ENCODE data around the gene MICAL3.
"Not testable (repeated sequence)": the region's sequence is repeated elsewhere in the genome, so short reads cannot be mapped to it uniquely, and the experiment has no call there.

Gene MICAL3

GRCh38 chr22:18024276-18024939 is at the start of gene MICAL3:
TSS of gene MICAL3 (minus strand) at chr22:18024561. CDS start at chr22:17906812, 117,749 bp downstream.
- Histone ChIP-seq H3K36me3 (ENCODE audit: control insufficient read depth, insufficient read depth, low read length, severe bottlenecking) (no peaks in the 10 kb centered on the region), H3K9me3 (ENCODE audit: control insufficient read depth, low read length) (no peaks in the 10 kb centered on the region), H3K4me3 (ENCODE audit: low read length) (peak within 1 kb of the TSS; percentile 85), H3K27me3 (replicated peaks; ENCODE audit: control insufficient read depth, insufficient read depth, low read length) (no peaks in the 10 kb centered on the region), H3K4me1 (ENCODE audit: control insufficient read depth, insufficient read depth, low read length) (peaks cover 17% of the 10 kb centered on the region), H3K9ac (ENCODE audit: low read length) (peak within 1 kb of the TSS; percentile 74)
- peak; percentile 91 for DNase-seq (ENCODE audit: low read depth)

GRCh38 chr22:18073927-18074326 is 49.6 kb upstream of the MICAL3 start:
- not testable (repeated sequence) for DNase-seq (ENCODE audit: low read depth); H3K9me3 ChIP-seq (ENCODE audit: control insufficient read depth, low read length); H3K27me3 ChIP-seq (replicated peaks; ENCODE audit: control insufficient read depth, insufficient read depth, low read length); H3K4me3 ChIP-seq (ENCODE audit: low read length); H3K36me3 ChIP-seq (ENCODE audit: control insufficient read depth, insufficient read depth, low read length, severe bottlenecking); H3K9ac ChIP-seq (ENCODE audit: low read length)
- H3K4me1 ChIP-seq (ENCODE audit: control insufficient read depth, insufficient read depth, low read length): peaks cover 28% of the 10 kb centered on the region

- H3K9me3 ChIP-seq (ENCODE audit: control insufficient read depth, low read length): no peaks in the 10 kb centered on the region
- no peak overlapping the region for H3K4me3 ChIP-seq (ENCODE audit: low read length)
- H3K4me1 ChIP-seq (ENCODE audit: control insufficient read depth, insufficient read depth, low read length): peaks cover 28% of the 10 kb centered on the region
- no peak for DNase-seq (ENCODE audit: low read depth)
- no peaks in the 10 kb centered on the region for H3K27me3 ChIP-seq (replicated peaks; ENCODE audit: control insufficient read depth, insufficient read depth, low read length)
- no peaks in the 10 kb centered on the region for H3K36me3 ChIP-seq (ENCODE audit: control insufficient read depth, insufficient read depth, low read length, severe bottlenecking)
- no peak overlapping the region for H3K9ac ChIP-seq (ENCODE audit: low read length)
Observed at GRCh38 chr22:18073467-18073866, 49.1 kb upstream of the MICAL3 start.

- no peaks in the 10 kb centered on the region for H3K36me3 ChIP-seq (ENCODE audit: control insufficient read depth, insufficient read depth, low read length, severe bottlenecking)
- H3K9me3 ChIP-seq (ENCODE audit: control insufficient read depth, low read length): no peaks in the 10 kb centered on the region
- no peaks in the 10 kb centered on the region for H3K27me3 ChIP-seq (replicated peaks; ENCODE audit: control insufficient read depth, insufficient read depth, low read length)
- no peak for DNase-seq (ENCODE audit: low read depth)
- no peak overlapping the region for H3K4me3 ChIP-seq (ENCODE audit: low read length)
- peaks cover 37% of the 10 kb centered on the region for H3K4me1 ChIP-seq (ENCODE audit: control insufficient read depth, insufficient read depth, low read length)
- H3K9ac ChIP-seq (ENCODE audit: low read length): no peak overlapping the region
Observed at GRCh38 chr22:18071968-18072310, 47.6 kb upstream of the MICAL3 start.

GRCh38 chr22:18071307-18071967 is 47.1 kb upstream of the MICAL3 start:
- H3K9me3 ChIP-seq (ENCODE audit: control insufficient read depth, low read length); H3K9ac ChIP-seq (ENCODE audit: low read length); DNase-seq (ENCODE audit: low read depth); H3K4me3 ChIP-seq (ENCODE audit: low read length); H3K36me3 ChIP-seq (ENCODE audit: control insufficient read depth, insufficient read depth, low read length, severe bottlenecking); H3K27me3 ChIP-seq (replicated peaks; ENCODE audit: control insufficient read depth, insufficient read depth, low read length): not testable (repeated sequence)
- peaks cover 32% of the 10 kb centered on the region for H3K4me1 ChIP-seq (ENCODE audit: control insufficient read depth, insufficient read depth, low read length)

GRCh38 chr22:18070556-18071306 is 46.4 kb upstream of the MICAL3 start:
- Histone ChIP-seq H3K9ac (ENCODE audit: low read length) (no peak overlapping the region), H3K4me1 (ENCODE audit: control insufficient read depth, insufficient read depth, low read length) (peaks cover 26% of the 10 kb centered on the region), H3K36me3 (ENCODE audit: control insufficient read depth, insufficient read depth, low read length, severe bottlenecking) (no peaks in the 10 kb centered on the region), H3K4me3 (ENCODE audit: low read length) (no peak overlapping the region), H3K9me3 (ENCODE audit: control insufficient read depth, low read length) (no peaks in the 10 kb centered on the region), H3K27me3 (replicated peaks; ENCODE audit: control insufficient read depth, insufficient read depth, low read length) (no peaks in the 10 kb centered on the region)
- no peak for DNase-seq (ENCODE audit: low read depth)

- no peak for DNase-seq (ENCODE audit: low read depth)
- Histone ChIP-seq H3K9ac (ENCODE audit: low read length) (no peak overlapping the region), H3K36me3 (ENCODE audit: control insufficient read depth, insufficient read depth, low read length, severe bottlenecking) (no peaks in the 10 kb centered on the region), H3K4me3 (ENCODE audit: low read length) (no peak overlapping the region), H3K4me1 (ENCODE audit: control insufficient read depth, insufficient read depth, low read length) (peaks cover 22% of the 10 kb centered on the region), H3K9me3 (ENCODE audit: control insufficient read depth, low read length) (no peaks in the 10 kb centered on the region), H3K27me3 (replicated peaks; ENCODE audit: control insufficient read depth, insufficient read depth, low read length) (no peaks in the 10 kb centered on the region)
Observed at GRCh38 chr22:18070041-18070440, 45.7 kb upstream of the MICAL3 start.

GRCh38 chr22:18069041-18069440 is 44.7 kb upstream of the MICAL3 start:
- peaks cover 22% of the 10 kb centered on the region for H3K4me1 ChIP-seq (ENCODE audit: control insufficient read depth, insufficient read depth, low read length)
- no peaks in the 10 kb centered on the region for H3K27me3 ChIP-seq (replicated peaks; ENCODE audit: control insufficient read depth, insufficient read depth, low read length)
- no peak for DNase-seq (ENCODE audit: low read depth)
- no peaks in the 10 kb centered on the region for H3K9me3 ChIP-seq (ENCODE audit: control insufficient read depth, low read length)
- peak overlapping the region; percentile 56 for H3K9ac ChIP-seq (ENCODE audit: low read length)
- H3K4me3 ChIP-seq (ENCODE audit: low read length): no peak overlapping the region
- no peaks in the 10 kb centered on the region for H3K36me3 ChIP-seq (ENCODE audit: control insufficient read depth, insufficient read depth, low read length, severe bottlenecking)

- Histone ChIP-seq H3K4me3 (ENCODE audit: low read length) (no peak overlapping the region), H3K27me3 (replicated peaks; ENCODE audit: control insufficient read depth, insufficient read depth, low read length) (no peaks in the 10 kb centered on the region), H3K9me3 (ENCODE audit: control insufficient read depth, low read length) (no peaks in the 10 kb centered on the region), H3K36me3 (ENCODE audit: control insufficient read depth, insufficient read depth, low read length, severe bottlenecking) (no peaks in the 10 kb centered on the region), H3K4me1 (ENCODE audit: control insufficient read depth, insufficient read depth, low read length) (peaks cover 22% of the 10 kb centered on the region), H3K9ac (ENCODE audit: low read length) (peak overlapping the region; percentile 61)
- peak; percentile 43 for DNase-seq (ENCODE audit: low read depth)
Observed at GRCh38 chr22:18068381-18068988, 44.1 kb upstream of the MICAL3 start.

GRCh38 chr22:18067548-18068341 is 43.4 kb upstream of the MICAL3 start:
- Histone ChIP-seq H3K36me3 (ENCODE audit: control insufficient read depth, insufficient read depth, low read length, severe bottlenecking) (no peaks in the 10 kb centered on the region), H3K4me3 (ENCODE audit: low read length) (no peak overlapping the region), H3K4me1 (ENCODE audit: control insufficient read depth, insufficient read depth, low read length) (peaks cover 22% of the 10 kb centered on the region), H3K27me3 (replicated peaks; ENCODE audit: control insufficient read depth, insufficient read depth, low read length) (no peaks in the 10 kb centered on the region), H3K9ac (ENCODE audit: low read length) (peak overlapping the region; percentile 61), H3K9me3 (ENCODE audit: control insufficient read depth, low read length) (no peaks in the 10 kb centered on the region)
- DNase-seq (ENCODE audit: low read depth): no peak
